ENCODE measurements around the gene EXOC4. TPM values are rescaled to one million over a fixed set of nuclear protein-coding genes. Genes with fewer than 3 reads are reported as not detected.

Gene EXOC4
- total RNA-seq, 1 donor from 2014 or later: 51.6 TPM

GRCh38 chr7:134083766-134084487 lies 831.0 kb downstream of the EXOC4 start:
- H3K36me3 ChIP-seq (ENCODE audit: control insufficient read depth, insufficient read depth, low read length): no peaks in the 10 kb centered on the region
- DNase-seq (ENCODE audit: low read depth): no peak
- no peak overlapping the region for H3K4me3 ChIP-seq (ENCODE audit: low read depth, low read length)
- TF ChIP-seq CTCF (IDR thresholded peaks at IDR 0.05; ENCODE audit: insufficient read depth, low read length, poor library complexity, severe bottlenecking): no peak
- H3K27me3 ChIP-seq (ENCODE audit: control insufficient read depth, insufficient read depth, low read length): no peaks in the 10 kb centered on the region

DNA sequence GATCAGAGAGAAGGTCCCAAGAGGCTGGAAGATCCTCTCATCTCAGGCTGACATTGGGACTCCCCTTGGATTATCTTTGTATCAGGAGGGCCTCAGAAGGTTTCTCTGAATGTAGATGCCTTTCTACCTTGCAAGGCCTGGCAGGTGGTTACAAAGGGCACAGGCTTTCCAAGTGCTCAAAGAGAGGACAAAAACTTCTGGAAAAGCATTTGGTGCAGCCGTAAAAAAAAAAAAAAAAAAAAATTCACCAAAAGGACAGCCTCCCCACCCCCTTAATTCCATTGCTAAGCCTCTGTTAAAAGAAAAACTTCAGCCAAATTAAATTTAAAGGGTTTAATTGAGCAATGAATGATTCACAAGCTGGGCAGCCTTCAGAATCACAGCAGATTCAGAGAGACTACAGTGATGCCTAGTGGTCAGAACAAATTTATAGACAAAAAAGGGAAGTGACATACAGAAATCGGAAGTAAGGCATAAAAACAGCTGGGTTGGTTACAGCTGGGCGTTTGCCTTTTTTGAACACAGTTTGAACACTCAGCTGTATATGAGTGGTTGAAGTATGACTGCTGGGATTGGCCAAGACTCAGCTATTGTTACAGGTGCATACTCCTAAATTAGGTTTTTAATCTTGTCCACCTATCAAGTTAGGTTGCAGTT lies 831.7 kb downstream of the EXOC4 start:
- TF ChIP-seq CTCF (IDR thresholded peaks at IDR 0.05; ENCODE audit: insufficient read depth, low read length, poor library complexity, severe bottlenecking): no peak
- Histone ChIP-seq H3K36me3 (ENCODE audit: control insufficient read depth, insufficient read depth, low read length) (no peaks in the 10 kb centered on the region), H3K4me3 (ENCODE audit: low read depth, low read length) (no peak overlapping the region), H3K27me3 (ENCODE audit: control insufficient read depth, insufficient read depth, low read length) (no peaks in the 10 kb centered on the region)
- no peak for DNase-seq (ENCODE audit: low read depth)

GRCh38 chr7:134085311-134085710 lies 832.4 kb downstream of the EXOC4 start:
- no peaks in the 10 kb centered on the region for H3K27me3 ChIP-seq (ENCODE audit: control insufficient read depth, insufficient read depth, low read length)
- H3K4me3 ChIP-seq (ENCODE audit: low read depth, low read length): no peak overlapping the region
- TF ChIP-seq CTCF (IDR thresholded peaks at IDR 0.05; ENCODE audit: insufficient read depth, low read length, poor library complexity, severe bottlenecking): no peak
- no peaks in the 10 kb centered on the region for H3K36me3 ChIP-seq (ENCODE audit: control insufficient read depth, insufficient read depth, low read length)
- DNase-seq (ENCODE audit: low read depth): no peak

- no peak for TF ChIP-seq CTCF (IDR thresholded peaks at IDR 0.05; ENCODE audit: insufficient read depth, low read length, poor library complexity, severe bottlenecking)
- no peak for DNase-seq (ENCODE audit: low read depth)
- Histone ChIP-seq H3K27me3 (ENCODE audit: control insufficient read depth, insufficient read depth, low read length) (no peaks in the 10 kb centered on the region), H3K36me3 (ENCODE audit: control insufficient read depth, insufficient read depth, low read length) (no peaks in the 10 kb centered on the region), H3K4me3 (ENCODE audit: low read depth, low read length) (no peak overlapping the region)
Observed at GRCh38 chr7:134086998-134087735, 834.3 kb downstream of the EXOC4 start.

DNA sequence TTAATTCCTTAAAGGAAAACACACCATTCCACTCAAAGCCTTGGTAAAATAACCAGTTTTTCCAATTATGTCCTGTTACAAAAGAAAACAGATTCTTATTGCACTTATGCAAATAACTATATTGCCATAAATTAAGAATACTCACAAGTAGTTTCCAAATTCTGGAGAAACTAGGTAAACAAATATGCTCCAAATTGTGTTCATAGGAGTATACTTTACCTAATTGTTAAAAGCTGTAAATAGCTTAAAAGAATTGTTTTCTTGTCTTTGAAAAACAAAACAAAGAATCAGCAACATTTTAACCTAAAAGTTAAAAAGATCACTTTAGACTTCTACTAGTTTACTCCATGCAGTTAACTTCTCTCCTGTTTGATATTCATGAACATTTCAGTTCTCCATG lies 835.3 kb downstream of the EXOC4 start:
- Histone ChIP-seq H3K4me3 (ENCODE audit: low read depth, low read length) (no peak overlapping the region), H3K36me3 (ENCODE audit: control insufficient read depth, insufficient read depth, low read length) (no peaks in the 10 kb centered on the region), H3K27me3 (ENCODE audit: control insufficient read depth, insufficient read depth, low read length) (no peaks in the 10 kb centered on the region)
- no peak for TF ChIP-seq CTCF (IDR thresholded peaks at IDR 0.05; ENCODE audit: insufficient read depth, low read length, poor library complexity, severe bottlenecking)
- DNase-seq (ENCODE audit: low read depth): no peak
